K562 (cell line): ENCODE data around the gene RREB1. TPM values are rescaled to one million over a fixed set of nuclear protein-coding genes. Genes with fewer than 3 reads are reported as not detected.

Experiments
- BRF1 ChIP-seq: IDR thresholded peaks from 3 replicates; pipeline ENCODE4 v1.6.1; 2011; ENCODE audit warnings: borderline replicate concordance, mild to moderate bottlenecking; ENCODE audit not compliant: insufficient read length; ENCODE audit errors: extremely low read depth
- KDM4B ChIP-seq, 2 experiments: fragments of 450-650 bp in 1 of 2; sonication (generic) in 1 of 2; IDR thresholded peaks; 2 replicates each; pipeline ENCODE4 v1.6.1; 2016 to 2017; ENCODE audit warnings: borderline replicate concordance in 2 of 2, antibody characterized with exemption in 1 of 2, low read depth in 1 of 2, mild to moderate bottlenecking in 1 of 2
- SMARCE1 ChIP-seq: fragments of 450-650 bp; IDR thresholded peaks from 2 replicates; pipeline ENCODE4 v1.7.1; 2016; ENCODE audit warnings: mild to moderate bottlenecking
- SNAPC5 ChIP-seq: fragments of 250-450 bp; sonication (Bioruptor Pico); IDR thresholded peaks from 2 replicates; pipeline ENCODE4 v1.8.0; 2021; ENCODE audit warnings: moderate library complexity, mild to moderate bottlenecking, inconsistent platforms
- STAG1 ChIP-seq: sonication (generic); formaldehyde crosslinking; IDR thresholded peaks from 2 replicates; pipeline ENCODE4 v1.5.0; 2020; ENCODE audit warnings: missing genetic modification reagents, borderline replicate concordance
- ZNF589 ChIP-seq: fragments of 200-800 bp; sonication (Bioruptor generic); IDR thresholded peaks from 2 replicates; pipeline ENCODE4 v1.6.1; 2016; ENCODE audit warnings: low read depth, missing genetic modification characterization, missing compliant biosample characterization
- polyA plus RNA-seq, 8 experiments: library from polyadenylated mRNA; depleted of rRNA in 4 of 8; stranded (reverse) in 5 of 8; unstranded in 3 of 8; fragments of >200 nt; fragmentation: Nextera tagmentation in 2 of 8; fragmentation: Illumina TruSeq in 1 of 8; extraction: Ambion mirVana in 2 of 8; extraction: Trizol in 1 of 8; gene quantifications; 2 replicates each; pipeline versions ENCODE4 v1.2.1 to v1.2.3, GENCODE V29; 2011 to 2014; ENCODE audit warnings: inconsistent platforms in 1 of 8, missing spikeins in 1 of 8
- total RNA-seq, 7 experiments: library from RNA; depleted of rRNA in 6 of 7; stranded (reverse); fragments of >200 nt in 6 of 7; fragmentation: Illumina TruSeq in 2 of 7; extraction: Trizol in 2 of 7; gene quantifications; 2 replicates each; pipeline versions ENCODE4 v1.2.1 to v1.2.3, GENCODE V29; 2011 to 2021; ENCODE audit warnings: low replicate concordance in 1 of 7
- TF ChIP-seq, protein P1 (sequence below): sonication (generic); formaldehyde crosslinking; IDR thresholded peaks from 2 replicates; pipeline ENCODE4 v1.8.1; 2023; ENCODE audit warnings: mild to moderate bottlenecking, missing genetic modification reagents, moderate library complexity
- TF ChIP-seq, protein P2 (sequence below): sonication (generic); formaldehyde crosslinking; IDR thresholded peaks from 2 replicates; pipeline ENCODE4 v1.5.0; 2020; ENCODE audit warnings: missing genetic modification reagents
- TF ChIP-seq, protein P3 (sequence below), 2 experiments: fragments of 450-650 bp; IDR thresholded peaks; 2 replicates each; pipeline ENCODE4 v1.6.1; 2018; ENCODE audit warnings: mild to moderate bottlenecking in 2 of 2, low read depth in 1 of 2; ENCODE audit not compliant: partially characterized antibody in 2 of 2
- TF ChIP-seq, protein P4 (sequence below), 2 experiments: fragments of 250-450 bp in 1 of 2; fragments of 450-650 bp in 1 of 2; sonication (Bioruptor Pico) in 1 of 2; IDR thresholded peaks; 2 replicates each; pipeline versions ENCODE4 v1.6.1 to v1.8.0; 2016 to 2021; ENCODE audit warnings: mild to moderate bottlenecking in 2 of 2, moderate library complexity in 2 of 2, missing compliant biosample characterization in 1 of 2, missing genetic modification characterization in 1 of 2

Gene RREB1
- total and polyA plus RNA-seq, 9 of the 15 experiments (the other 6 are each of a cell fraction or from before 2014, with no cell fraction given): 3.3 to 64.2 (median 19.3) TPM

GRCh38 chr6:7200598-7201443, 93.1 kb downstream of the RREB1 start (continued):
- no peak; a peak in 1 of 4 replicates for TF ChIP-seq KDM4B (IDR thresholded peaks at IDR 0.05; ENCODE audit: borderline replicate concordance in 2 of 2, low read depth in 1 of 2)
- TF ChIP-seq, protein P1, sequence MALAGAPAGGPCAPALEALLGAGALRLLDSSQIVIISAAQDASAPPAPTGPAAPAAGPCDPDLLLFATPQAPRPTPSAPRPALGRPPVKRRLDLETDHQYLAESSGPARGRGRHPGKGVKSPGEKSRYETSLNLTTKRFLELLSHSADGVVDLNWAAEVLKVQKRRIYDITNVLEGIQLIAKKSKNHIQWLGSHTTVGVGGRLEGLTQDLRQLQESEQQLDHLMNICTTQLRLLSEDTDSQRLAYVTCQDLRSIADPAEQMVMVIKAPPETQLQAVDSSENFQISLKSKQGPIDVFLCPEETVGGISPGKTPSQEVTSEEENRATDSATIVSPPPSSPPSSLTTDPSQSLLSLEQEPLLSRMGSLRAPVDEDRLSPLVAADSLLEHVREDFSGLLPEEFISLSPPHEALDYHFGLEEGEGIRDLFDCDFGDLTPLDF (CRISPR knock-in tag): no peak
- no peak for TF ChIP-seq SMARCE1
- TF ChIP-seq STAG1 (CRISPR knock-in tag): no peak
- TF ChIP-seq, protein P2, sequence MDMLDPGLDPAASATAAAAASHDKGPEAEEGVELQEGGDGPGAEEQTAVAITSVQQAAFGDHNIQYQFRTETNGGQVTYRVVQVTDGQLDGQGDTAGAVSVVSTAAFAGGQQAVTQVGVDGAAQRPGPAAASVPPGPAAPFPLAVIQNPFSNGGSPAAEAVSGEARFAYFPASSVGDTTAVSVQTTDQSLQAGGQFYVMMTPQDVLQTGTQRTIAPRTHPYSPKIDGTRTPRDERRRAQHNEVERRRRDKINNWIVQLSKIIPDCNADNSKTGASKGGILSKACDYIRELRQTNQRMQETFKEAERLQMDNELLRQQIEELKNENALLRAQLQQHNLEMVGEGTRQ: no peak
- TF ChIP-seq, protein P3, sequence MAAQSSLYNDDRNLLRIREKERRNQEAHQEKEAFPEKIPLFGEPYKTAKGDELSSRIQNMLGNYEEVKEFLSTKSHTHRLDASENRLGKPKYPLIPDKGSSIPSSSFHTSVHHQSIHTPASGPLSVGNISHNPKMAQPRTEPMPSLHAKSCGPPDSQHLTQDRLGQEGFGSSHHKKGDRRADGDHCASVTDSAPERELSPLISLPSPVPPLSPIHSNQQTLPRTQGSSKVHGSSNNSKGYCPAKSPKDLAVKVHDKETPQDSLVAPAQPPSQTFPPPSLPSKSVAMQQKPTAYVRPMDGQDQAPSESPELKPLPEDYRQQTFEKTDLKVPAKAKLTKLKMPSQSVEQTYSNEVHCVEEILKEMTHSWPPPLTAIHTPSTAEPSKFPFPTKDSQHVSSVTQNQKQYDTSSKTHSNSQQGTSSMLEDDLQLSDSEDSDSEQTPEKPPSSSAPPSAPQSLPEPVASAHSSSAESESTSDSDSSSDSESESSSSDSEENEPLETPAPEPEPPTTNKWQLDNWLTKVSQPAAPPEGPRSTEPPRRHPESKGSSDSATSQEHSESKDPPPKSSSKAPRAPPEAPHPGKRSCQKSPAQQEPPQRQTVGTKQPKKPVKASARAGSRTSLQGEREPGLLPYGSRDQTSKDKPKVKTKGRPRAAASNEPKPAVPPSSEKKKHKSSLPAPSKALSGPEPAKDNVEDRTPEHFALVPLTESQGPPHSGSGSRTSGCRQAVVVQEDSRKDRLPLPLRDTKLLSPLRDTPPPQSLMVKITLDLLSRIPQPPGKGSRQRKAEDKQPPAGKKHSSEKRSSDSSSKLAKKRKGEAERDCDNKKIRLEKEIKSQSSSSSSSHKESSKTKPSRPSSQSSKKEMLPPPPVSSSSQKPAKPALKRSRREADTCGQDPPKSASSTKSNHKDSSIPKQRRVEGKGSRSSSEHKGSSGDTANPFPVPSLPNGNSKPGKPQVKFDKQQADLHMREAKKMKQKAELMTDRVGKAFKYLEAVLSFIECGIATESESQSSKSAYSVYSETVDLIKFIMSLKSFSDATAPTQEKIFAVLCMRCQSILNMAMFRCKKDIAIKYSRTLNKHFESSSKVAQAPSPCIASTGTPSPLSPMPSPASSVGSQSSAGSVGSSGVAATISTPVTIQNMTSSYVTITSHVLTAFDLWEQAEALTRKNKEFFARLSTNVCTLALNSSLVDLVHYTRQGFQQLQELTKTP (IDR thresholded peaks at IDR 0.05; ENCODE audit: low read depth in 1 of 2, partially characterized antibody in 2 of 2): peak in 1 of 2 experiments; percentile 48
- no peak for TF ChIP-seq BRF1
- no peak for TF ChIP-seq ZNF589 (CRISPR knock-in tag)
- TF ChIP-seq, protein P4, sequence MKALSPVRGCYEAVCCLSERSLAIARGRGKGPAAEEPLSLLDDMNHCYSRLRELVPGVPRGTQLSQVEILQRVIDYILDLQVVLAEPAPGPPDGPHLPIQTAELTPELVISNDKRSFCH (CRISPR knock-in tag; IDR thresholded peaks at IDR 0.05): no peak
- TF ChIP-seq, protein P4 (tag; IDR thresholded peaks at IDR 0.05): 0 out of 2 replicates have a peak, but pooled peaks have one; percentile 35
- TF ChIP-seq SNAPC5 (CRISPR knock-in tag): no peak
